GM12891 (cell line): ENCODE measurements around the gene C10orf120.

ENCODE experiments used
- POLR2A ChIP-seq: IDR thresholded peaks from 2 replicates; pipeline ENCODE4 v1.6.1; 2011; ENCODE audit warnings: low read depth, low read length, control low read depth
- POLR2AphosphoS5 ChIP-seq: IDR thresholded peaks from 2 replicates; pipeline ENCODE4 v1.6.1; 2011; ENCODE audit warnings: low read depth, low read length, control low read depth
- TAF1 ChIP-seq: IDR thresholded peaks from 2 replicates; pipeline ENCODE4 v1.6.1; 2011; ENCODE audit warnings: low read depth, low read length, control low read depth

DNA sequence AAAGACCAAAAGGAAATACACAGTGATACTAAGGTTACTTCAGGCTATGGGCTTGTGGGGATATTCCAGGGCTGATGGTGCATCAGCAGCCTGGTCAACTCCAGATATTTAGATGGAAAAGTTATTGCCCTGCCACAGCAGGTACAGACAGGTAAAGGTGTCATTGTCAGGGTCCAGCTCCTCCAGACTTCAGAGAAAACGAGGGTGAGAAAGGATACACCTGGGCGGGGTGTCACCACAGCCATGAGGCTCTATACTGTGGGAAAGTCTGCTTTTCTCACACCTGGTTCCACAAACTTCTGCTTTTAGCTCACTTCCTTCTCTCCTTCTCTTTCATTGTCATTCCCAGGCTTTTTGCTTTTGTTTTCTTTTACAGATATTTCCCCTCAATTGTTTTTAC is 2.0 kb upstream of the C10orf120 start:
- TF ChIP-seq POLR2A (no peak), POLR2AphosphoS5 (no peak), TAF1 (no peak)
